ENCODE results near the gene TMEM131.
"Not testable (repeated sequence)": the region's sequence is repeated elsewhere in the genome, so short reads cannot be mapped to it uniquely, and the experiment has no call there.

TMEM131 gene

GRCh38 chr2:97963079-97963406 is 32.7 kb downstream of the TMEM131 start:
- in situ Hi-C loops (cut with MboI; ENCODE audit: low sequenced_read_pairs), result no loop called here

- in situ Hi-C loops (cut with MboI; ENCODE audit: low sequenced_read_pairs), result no loop called here
These were observed 34.2 kb downstream of the TMEM131 start for GRCh38 chr2:97961534-97961933.

GRCh38 chr2:97958184-97958583 is 37.6 kb downstream of the TMEM131 start:
- in situ Hi-C loops (cut with MboI; ENCODE audit: low sequenced_read_pairs), result no loop called here

GRCh38 chr2:97957432-97958183 is 38.1 kb downstream of the TMEM131 start:
- in situ Hi-C loops (cut with MboI; ENCODE audit: low sequenced_read_pairs), result no loop called here

- in situ Hi-C loops (cut with MboI; ENCODE audit: low sequenced_read_pairs), result not testable (repeated sequence)
These were observed 39.0 kb downstream of the TMEM131 start for GRCh38 chr2:97956753-97957152.

- in situ Hi-C loops (cut with MboI; ENCODE audit: low sequenced_read_pairs), result no loop called here
These were observed 41.9 kb downstream of the TMEM131 start for GRCh38 chr2:97953853-97954252.

- in situ Hi-C loops (cut with MboI; ENCODE audit: low sequenced_read_pairs), result no loop called here
These were observed 43.4 kb downstream of the TMEM131 start for GRCh38 chr2:97952357-97952756.

- in situ Hi-C loops (cut with MboI; ENCODE audit: low sequenced_read_pairs), result no loop called here
These were observed 44.5 kb downstream of the TMEM131 start for GRCh38 chr2:97951155-97951680.

GRCh38 chr2:97950329-97951154 is 45.2 kb downstream of the TMEM131 start:
- in situ Hi-C loops (cut with MboI; ENCODE audit: low sequenced_read_pairs), result no loop called here

- in situ Hi-C loops (cut with MboI; ENCODE audit: low sequenced_read_pairs), result no loop called here
These were observed 46.8 kb downstream of the TMEM131 start for GRCh38 chr2:97948926-97949325.

- in situ Hi-C loops (cut with MboI; ENCODE audit: low sequenced_read_pairs), result no loop called here
These were observed 50.0 kb downstream of the TMEM131 start for GRCh38 chr2:97945791-97946190.

GRCh38 chr2:97936881-97937280 is 58.9 kb downstream of the TMEM131 start:
- in situ Hi-C loops (cut with MboI; ENCODE audit: low sequenced_read_pairs), result no loop called here

- in situ Hi-C loops (cut with MboI; ENCODE audit: low sequenced_read_pairs), result no loop called here
These were observed 59.5 kb downstream of the TMEM131 start for GRCh38 chr2:97936199-97936598.

- in situ Hi-C loops (cut with MboI; ENCODE audit: low sequenced_read_pairs), result no loop called here
These were observed 60.0 kb downstream of the TMEM131 start for GRCh38 chr2:97935719-97936161.

GRCh38 chr2:97932975-97933662 is 62.6 kb downstream of the TMEM131 start:
- in situ Hi-C loops (cut with MboI; ENCODE audit: low sequenced_read_pairs), result no loop called here

- in situ Hi-C loops (cut with MboI; ENCODE audit: low sequenced_read_pairs), result no loop called here
These were observed 63.9 kb downstream of the TMEM131 start for GRCh38 chr2:97931858-97932225.

- in situ Hi-C loops (cut with MboI; ENCODE audit: low sequenced_read_pairs), result no loop called here
These were observed 64.5 kb downstream of the TMEM131 start for GRCh38 chr2:97931118-97931857.

GRCh38 chr2:97928591-97928990 is 67.2 kb downstream of the TMEM131 start:
- in situ Hi-C loops (cut with MboI; ENCODE audit: low sequenced_read_pairs), result no loop called here

- in situ Hi-C loops (cut with MboI; ENCODE audit: low sequenced_read_pairs), result no loop called here
These were observed 68.8 kb downstream of the TMEM131 start for GRCh38 chr2:97926946-97927345.

- in situ Hi-C loops (cut with MboI; ENCODE audit: low sequenced_read_pairs), result no loop called here
These were observed 71.6 kb downstream of the TMEM131 start for GRCh38 chr2:97924194-97924593.

- in situ Hi-C loops (cut with MboI; ENCODE audit: low sequenced_read_pairs), result no loop called here
These were observed 75.9 kb downstream of the TMEM131 start for GRCh38 chr2:97919858-97920257.

Data from hTERT RPE-1 (cell line).